Transverse colon (tissue), 4 donors: ENCODE data around the gene NISCH. TPM values are rescaled to one million over a fixed set of nuclear protein-coding genes. Genes with fewer than 3 reads are reported as not detected.
A peak's percentile ranks its signal among the peaks of the same experiment; 100 is the strongest.

Experiments used
- DNase-seq: peaks from one replicate; pipeline ENCODE4 v3.0.0-alpha.2; 2019
- H3K27ac ChIP-seq, 4 donors: fragments of 200-600 bp; sonication (generic); 2 replicates each; pipeline ENCODE4 v1.5.1; 2016 to 2018; ENCODE audit warnings: inconsistent platforms in 4 of 4
- H3K27me3 ChIP-seq: fragments of 200-600 bp; sonication (generic); 2 replicates; pipeline ENCODE4 v1.5.1; 2017; ENCODE audit warnings: inconsistent platforms
- H3K36me3 ChIP-seq, 4 donors: fragments of 200-600 bp; sonication (generic); 2 replicates each; pipeline ENCODE4 v1.5.1; 2017 to 2019; ENCODE audit warnings: inconsistent platforms in 4 of 4
- H3K4me1 ChIP-seq, 4 donors: fragments of 200-600 bp; sonication (generic); 2 replicates each; pipeline ENCODE4 v1.5.1; 2017 to 2020; ENCODE audit warnings: inconsistent platforms in 4 of 4
- H3K4me3 ChIP-seq, 4 donors: fragments of 200-600 bp; sonication (generic); 1 replicate in 1 of 4; 2 replicates in 3 of 4; pipeline versions ENCODE4 v1.5.1 to v1.6.1; 2017 to 2019; ENCODE audit warnings: inconsistent platforms in 4 of 4
- H3K9me3 ChIP-seq, 2 donors: fragments of 200-600 bp; sonication (generic); 2 replicates each; pipeline ENCODE4 v1.5.1; 2017 to 2019; ENCODE audit warnings: inconsistent platforms in 2 of 2
- EP300 ChIP-seq: sonication (generic); formaldehyde crosslinking; IDR thresholded peaks from one replicate; pipeline ENCODE4 v1.6.1; 2017; ENCODE audit warnings: antibody characterized with exemption, low read depth
- POLR2A ChIP-seq: fragments of 450-650 bp; IDR thresholded peaks from one replicate; pipeline ENCODE4 v1.6.1; 2016; ENCODE audit warnings: antibody characterized with exemption, mild to moderate bottlenecking, moderate library complexity
- POLR2AphosphoS5 ChIP-seq, 3 donors: sonication (generic); formaldehyde crosslinking; IDR thresholded peaks; one replicate each; pipeline ENCODE4 v1.6.1; 2016; ENCODE audit warnings: antibody characterized with exemption in 3 of 3
- WGBS, 2 donors: methylation state at CpG; one replicate each; pipeline ENCODE4 v1.1.5; 2018; ENCODE audit warnings: low coverage in 1 of 2; 5-methylcytosine and 5-hydroxymethylcytosine counted together
- in situ Hi-C, 4 donors: fragments of 200-750 bp; cut with MboI; loops; one replicate each; pipeline versions ENCODE4 v1.15.0 to v1.15.1; 2017; ENCODE audit warnings: low sequenced_read_pairs in 3 of 4, low pct_ligation_motif_present in 1 of 4, low pct_unique_long_range_greater_than_20kb in 1 of 4
- intact Hi-C: fragments of 100-400 bp; cut with DNase I; formaldehyde crosslinking; loops from one replicate; pipeline ENCODE4 v1.15.1; 2023; ENCODE audit warnings: low total_unique reads
- total RNA-seq, 4 donors: library from RNA; depleted of rRNA; stranded (reverse); fragments of >200 nt; gene quantifications; one replicate each; pipeline ENCODE4 v1.1.0, GENCODE V29; 2016
- TF ChIP-seq, protein P1 (sequence below), 5 experiments: fragments of 200-600 bp in 3 of 5; fragments of 450-650 bp in 2 of 5; sonication (generic) in 3 of 5; IDR thresholded peaks; 1 replicate in 2 of 5; 2 replicates in 3 of 5; pipeline ENCODE4 v1.5.1; 2016 to 2017; ENCODE audit warnings: antibody characterized with exemption in 5 of 5, inconsistent platforms in 3 of 5, mild to moderate bottlenecking in 2 of 5, moderate library complexity in 1 of 5

Gene NISCH
- total RNA-seq, 4 donors from 2014 or later, result 72.0 to 137 (median 98.6) TPM

DNA sequence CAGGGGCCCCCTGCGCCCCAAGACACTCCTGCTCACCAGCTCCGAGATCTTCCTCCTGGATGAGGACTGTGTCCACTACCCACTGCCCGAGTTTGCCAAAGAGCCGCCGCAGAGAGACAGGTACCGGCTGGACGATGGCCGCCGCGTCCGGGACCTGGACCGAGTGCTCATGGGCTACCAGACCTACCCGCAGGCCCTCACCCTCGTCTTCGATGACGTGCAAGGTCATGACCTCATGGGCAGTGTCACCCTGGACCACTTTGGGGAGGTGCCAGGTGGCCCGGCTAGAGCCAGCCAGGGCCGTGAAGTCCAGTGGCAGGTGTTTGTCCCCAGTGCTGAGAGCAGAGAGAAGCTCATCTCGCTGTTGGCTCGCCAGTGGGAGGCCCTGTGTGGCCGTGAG lies 36.7 kb downstream of the NISCH start:
- no peak for DNase-seq
- H3K4me1 ChIP-seq, result peaks cover 0 to 3% (median 0%) of the 10 kb centered on the region in 4 donors
- no peak overlapping the region for H3K4me3 ChIP-seq
- in situ Hi-C loops, result no loop called here
- no peak overlapping the region for H3K27ac ChIP-seq
- H3K36me3 ChIP-seq, result peaks cover 0 to 37% (median 18%) of the 10 kb centered on the region in 4 donors
- H3K9me3 ChIP-seq, result no peaks in the 10 kb centered on the region
- 92% methylated on average over 18 of the region's 21 CpGs; no CpG with 5 or more reads in 1 of the 2 donors for WGBS, 2 donors
- intact Hi-C loops, result no loop called here
- TF ChIP-seq EP300 (no peak), POLR2A (no peak), POLR2AphosphoS5 (IDR thresholded peaks at IDR 0.05) (no peak)
- TF ChIP-seq, protein P1, sequence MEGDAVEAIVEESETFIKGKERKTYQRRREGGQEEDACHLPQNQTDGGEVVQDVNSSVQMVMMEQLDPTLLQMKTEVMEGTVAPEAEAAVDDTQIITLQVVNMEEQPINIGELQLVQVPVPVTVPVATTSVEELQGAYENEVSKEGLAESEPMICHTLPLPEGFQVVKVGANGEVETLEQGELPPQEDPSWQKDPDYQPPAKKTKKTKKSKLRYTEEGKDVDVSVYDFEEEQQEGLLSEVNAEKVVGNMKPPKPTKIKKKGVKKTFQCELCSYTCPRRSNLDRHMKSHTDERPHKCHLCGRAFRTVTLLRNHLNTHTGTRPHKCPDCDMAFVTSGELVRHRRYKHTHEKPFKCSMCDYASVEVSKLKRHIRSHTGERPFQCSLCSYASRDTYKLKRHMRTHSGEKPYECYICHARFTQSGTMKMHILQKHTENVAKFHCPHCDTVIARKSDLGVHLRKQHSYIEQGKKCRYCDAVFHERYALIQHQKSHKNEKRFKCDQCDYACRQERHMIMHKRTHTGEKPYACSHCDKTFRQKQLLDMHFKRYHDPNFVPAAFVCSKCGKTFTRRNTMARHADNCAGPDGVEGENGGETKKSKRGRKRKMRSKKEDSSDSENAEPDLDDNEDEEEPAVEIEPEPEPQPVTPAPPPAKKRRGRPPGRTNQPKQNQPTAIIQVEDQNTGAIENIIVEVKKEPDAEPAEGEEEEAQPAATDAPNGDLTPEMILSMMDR (IDR thresholded peaks at IDR 0.05), result no peak
- H3K27me3 ChIP-seq, result no peaks in the 10 kb centered on the region

DNA sequence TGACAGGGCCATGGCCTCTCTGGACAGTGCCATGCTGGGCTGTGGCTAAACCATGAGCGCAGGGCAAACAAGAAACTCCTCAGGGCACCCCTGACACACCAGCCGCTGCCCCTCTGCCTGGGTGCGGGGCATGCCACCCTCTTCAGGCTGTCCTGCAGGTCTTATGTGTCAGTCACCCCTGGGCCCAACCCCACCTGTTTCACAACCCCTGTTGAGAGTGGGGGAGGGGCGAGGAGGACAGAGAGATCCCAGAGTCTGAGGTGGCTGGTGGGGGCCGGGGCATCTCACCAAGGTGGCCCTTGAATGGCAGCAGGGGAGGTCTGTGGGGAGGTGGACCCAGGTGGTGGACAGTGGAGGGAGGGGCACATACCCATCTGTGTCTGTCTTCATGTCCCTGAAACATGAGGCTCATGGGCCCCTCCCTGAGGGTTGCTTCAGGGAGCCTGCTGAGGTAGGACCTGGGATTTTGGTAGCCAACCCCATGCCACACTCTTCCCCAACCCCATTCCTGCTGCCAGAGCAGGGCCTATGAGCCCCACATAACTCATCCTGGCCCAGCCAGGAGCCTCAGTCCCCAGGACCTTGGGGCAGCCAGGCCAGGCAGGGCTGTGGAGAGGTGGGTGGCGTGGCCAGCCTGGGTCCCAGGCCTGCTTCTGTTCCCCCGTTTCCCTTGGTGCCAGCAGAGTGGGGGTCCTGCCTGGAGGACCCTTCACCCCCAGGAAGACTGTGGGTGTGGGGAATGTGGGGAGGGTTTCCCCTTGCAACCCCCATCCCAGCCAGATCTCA lies 38.0 kb downstream of the NISCH start:
- H3K36me3 ChIP-seq, result peaks cover 0 to 31% (median 15%) of the 10 kb centered on the region in 4 donors
- WGBS, 2 donors, result 93% methylated on average over 7 of the region's 7 CpGs; no CpG with 5 or more reads in 1 of the 2 donors
- in situ Hi-C loops, result no loop called here

DNA sequence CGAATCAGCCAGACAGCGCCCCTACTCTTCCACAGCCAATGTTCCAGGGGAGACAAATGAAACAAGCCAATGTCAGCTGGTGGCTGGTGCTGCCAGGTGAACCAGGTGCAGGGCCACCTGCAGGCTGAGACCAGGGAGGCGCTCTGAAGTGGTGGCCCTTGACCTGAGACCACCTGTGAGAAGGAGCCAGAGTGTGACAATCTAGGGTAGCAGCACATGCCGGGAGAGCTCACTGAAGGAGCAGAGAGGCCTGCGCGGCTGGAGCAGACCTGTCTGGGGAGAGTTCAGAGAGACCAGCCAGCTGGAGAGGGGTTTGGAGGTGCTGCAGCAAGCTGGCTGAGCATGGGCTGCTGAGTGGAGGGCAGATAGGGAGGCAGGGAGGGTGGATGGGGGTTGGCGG lies 39.0 kb downstream of the NISCH start:
- intact Hi-C loops (no loop called here), in situ Hi-C loops (no loop called here)
- DNase-seq, result no peak
- H3K27ac ChIP-seq, result peak overlapping the region in 3 of 4 donors; percentile 48 to 70 (median 65)
- peaks cover 0 to 23% (median 10%) of the 10 kb centered on the region in 4 donors for H3K36me3 ChIP-seq
- H3K4me1 ChIP-seq, result peaks cover 0 to 6% (median 0%) of the 10 kb centered on the region in 4 donors
- H3K4me3 ChIP-seq, result no peak overlapping the region
- WGBS, 2 donors, result 70 to 86% methylated on average over 4 to 7 of the region's 7 CpGs
- TF ChIP-seq EP300, result no peak
- no peak for TF ChIP-seq POLR2AphosphoS5 (IDR thresholded peaks at IDR 0.05)
- TF ChIP-seq, protein P1 (IDR thresholded peaks at IDR 0.05), result no peak
- TF ChIP-seq POLR2A, result no peak
- no peaks in the 10 kb centered on the region for H3K27me3 ChIP-seq
- no peaks in the 10 kb centered on the region for H3K9me3 ChIP-seq

More for the DNA sequence above, 38.0 kb downstream of the NISCH start:
- no peaks in the 10 kb centered on the region for H3K27me3 ChIP-seq
- peak overlapping the region in 1 of 4 donors; percentile 8 for H3K27ac ChIP-seq
- DNase-seq, result no peak
- peaks cover 0 to 6% (median 0%) of the 10 kb centered on the region in 4 donors for H3K4me1 ChIP-seq
- intact Hi-C loops, result no loop called here
- H3K4me3 ChIP-seq, result no peak overlapping the region
- TF ChIP-seq EP300, result no peak
- TF ChIP-seq, protein P1 (IDR thresholded peaks at IDR 0.05), result no peak
- TF ChIP-seq POLR2AphosphoS5 (IDR thresholded peaks at IDR 0.05), result no peak
- no peak for TF ChIP-seq POLR2A
- H3K9me3 ChIP-seq, result no peaks in the 10 kb centered on the region

DNA sequence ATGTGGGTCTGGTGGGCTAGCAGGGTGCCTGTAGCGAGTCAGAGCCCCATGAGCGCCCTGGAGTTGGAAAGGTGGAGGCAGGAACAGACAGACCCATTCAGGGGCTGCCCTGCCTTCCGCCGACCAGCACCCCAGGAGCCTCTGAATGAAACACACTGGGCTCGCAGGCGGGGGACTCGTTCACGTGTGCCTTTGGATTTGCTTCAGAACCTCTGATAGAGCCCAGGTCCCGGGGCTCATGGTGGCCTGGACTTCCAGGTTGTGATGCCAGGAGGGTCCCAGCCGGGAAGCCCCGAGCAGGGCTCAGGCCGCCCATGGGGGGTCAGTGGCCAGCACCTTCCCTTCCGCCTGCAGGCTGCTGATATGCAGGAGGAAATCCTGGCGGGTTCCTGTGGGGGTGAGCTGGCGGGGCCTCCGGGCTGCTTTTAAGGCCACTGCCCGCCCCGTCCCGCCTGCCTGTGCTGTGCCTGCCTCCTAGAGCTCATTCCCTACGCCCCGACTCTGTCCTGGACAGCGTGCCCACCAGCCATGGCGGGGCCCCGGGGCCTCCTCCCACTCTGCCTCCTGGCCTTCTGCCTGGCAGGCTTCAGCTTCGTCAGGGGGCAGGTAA lies 39.6 kb downstream of the NISCH start, which contains the start of gene STAB1:
Gene STAB1, plus strand, starts transcription at position 453 of the 610 bp plus-strand sequence. Its CDS starts 76 bp downstream, at position 529.
- Histone ChIP-seq H3K9me3 (no peaks in the 10 kb centered on the region), H3K4me3 (peak within 1 kb of the TSS in 3 of 4 donors; percentile 4 to 32 (median 13)), H3K27me3 (no peaks in the 10 kb centered on the region), H3K4me1 (peaks cover 0 to 6% (median 0%) of the 10 kb centered on the region in 4 donors), H3K27ac (peak within 1 kb of the TSS; percentile 48 to 70 (median 58)), H3K36me3 (peaks cover 0 to 17% (median 8%) of the 10 kb centered on the region in 4 donors)
- 67 to 80% methylated on average over 1 to 13 of the region's 25 CpGs for WGBS, 2 donors
- in situ Hi-C loops, result no loop called here
- intact Hi-C loops, result no loop called here
- DNase-seq, result no peak
- TF ChIP-seq POLR2A, result peak; percentile 22
- no peak for TF ChIP-seq EP300
